ENCODE data around the gene ROPN1L.

DNA sequence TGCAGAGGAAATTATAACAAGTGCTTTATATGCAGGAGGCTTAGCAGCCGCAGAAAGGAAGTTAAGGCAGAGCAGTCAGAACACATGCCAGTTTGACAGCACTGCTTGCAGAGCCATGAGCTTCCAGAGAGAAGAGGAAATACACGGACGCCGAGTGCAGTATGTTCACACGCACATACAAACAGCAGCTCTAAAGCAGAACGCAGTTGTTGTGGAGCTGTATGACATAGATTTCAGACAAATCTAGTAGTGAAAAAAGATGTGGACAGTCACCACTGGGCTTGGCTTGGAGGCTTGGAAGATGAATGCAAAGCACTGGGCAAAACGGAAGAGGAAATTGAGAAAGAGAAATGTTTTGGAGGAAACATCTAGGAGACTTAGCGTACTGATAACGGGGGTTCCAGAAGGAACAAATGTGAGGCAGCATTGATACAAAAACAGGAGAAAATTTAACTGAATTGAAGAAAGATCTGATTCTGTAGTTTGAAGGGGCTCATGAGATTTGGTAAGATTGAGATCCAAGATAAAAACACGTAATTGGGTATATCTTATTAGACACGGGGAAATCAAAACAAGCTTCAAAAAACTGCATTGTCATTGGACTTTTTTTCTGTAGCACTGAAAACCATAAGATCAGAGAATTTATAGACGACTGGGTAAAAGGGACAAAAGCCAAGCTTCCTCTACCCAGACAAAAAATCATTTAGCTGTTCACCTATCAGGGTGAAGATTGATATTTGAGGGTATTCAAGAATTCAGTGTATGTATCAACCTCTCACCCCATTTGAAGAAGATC is 19.6 kb upstream of the ROPN1L start:
- no peak for TF ChIP-seq CTCF (IDR thresholded peaks at IDR 0.05)
- no peak for TF ChIP-seq EZH2 (IDR thresholded peaks at IDR 0.05; ENCODE audit: borderline replicate concordance, insufficient read depth, low read depth, low read length, poor library complexity, severe bottlenecking)
